Psoas muscle (tissue), 8 donors: ENCODE results near the gene ACVR1. TPM values are rescaled to one million over a fixed set of nuclear protein-coding genes. Genes with fewer than 3 reads are reported as not detected.

Experiments used
- ATAC-seq, 4 donors: fragments of 200-7000 bp; cut with Tn5 transposase; one replicate each; pipeline ENCODE4 v1.9.1; 2020; ENCODE audit warnings: moderate library complexity in 3 of 4, mild to moderate bottlenecking in 2 of 4
- DNase-seq, 2 donors: peaks; one replicate each; pipeline ENCODE4 v3.0.0-alpha.2; 2020
- H3K27ac ChIP-seq: fragments of 200-600 bp; one replicate; pipeline ENCODE4 v1.8.0; 2022
- H3K27me3 ChIP-seq, 3 donors: fragments of 200-600 bp in 1 of 3; one replicate each; pipeline versions ENCODE4 v1.6.1 to v1.8.0; 2013 to 2022; ENCODE audit warnings: low read length in 2 of 3, mild to moderate bottlenecking in 2 of 3, moderate library complexity in 1 of 3; ENCODE audit not compliant: insufficient read depth in 3 of 3
- H3K36me3 ChIP-seq, 2 donors: fragments of 200-600 bp in 1 of 2; one replicate each; pipeline versions ENCODE4 v1.6.1 to v1.8.0; 2013 to 2022; ENCODE audit warnings: low read depth in 1 of 2, mild to moderate bottlenecking in 1 of 2, moderate library complexity in 1 of 2; ENCODE audit not compliant: insufficient read depth in 1 of 2
- H3K4me1 ChIP-seq: fragments of 200-600 bp; one replicate; pipeline ENCODE4 v1.8.0; 2022
- H3K4me3 ChIP-seq: fragments of 200-600 bp; one replicate; pipeline ENCODE4 v1.8.0; 2022; ENCODE audit warnings: mild to moderate bottlenecking
- H3K9me3 ChIP-seq: fragments of 200-600 bp; one replicate; pipeline ENCODE4 v1.8.0; 2022
- WGBS, 3 donors: extraction: QIAGEN DNeasy Blood & Tissue Kit; methylation state at CpG; one replicate each; pipeline versions ENCODE4 v1.1.6 to v1.1.7; 2013; 5-methylcytosine and 5-hydroxymethylcytosine counted together
- intact Hi-C, 2 donors: fragments of 100-400 bp; cut with DNase I; formaldehyde crosslinking; loops; one replicate each; pipeline versions ENCODE4 v1.11.0 to v1.14.2; 2022
- polyA plus RNA-seq, 3 donors: library from polyadenylated mRNA; stranded (reverse); fragments of 200-250 nt; gene quantifications; one replicate each; pipeline ENCODE4 v1.2.3, GENCODE V29; 2013
- total RNA-seq, 4 donors: library from RNA; stranded (reverse); fragmentation: NEBNext Ultra II Directional in 2 of 4; extraction: Animal tissue kit (Norgen Biotek cat#: 25700) in 2 of 4; gene quantifications; one replicate each; pipeline versions ENCODE4 v1.2.1 to v1.2.4, GENCODE V29; 2021 to 2023
- TF ChIP-seq, protein P1 (sequence below): fragments of 200-600 bp; IDR thresholded peaks from one replicate; pipeline ENCODE4 v1.8.0; 2022; ENCODE audit warnings: antibody characterized with exemption
- donor health status: healthy with polysubstance abuse.
- donor health status: DM: no; HTN: no; CAD: no; lungs with moderate emphysema.
- donor health status: Bipolar disorder and iron deficiency.
- donor health status: healthy.
- donor health status: DM: yes; HTN: yes; CAD: no.
- donor health status: DM: no; HTN: no; CAD: no.
- donor health status: DM: no; HTN: no; CAD: no.
- donor health status: DM: yes; HTN: yes; CAD: no.

Gene ACVR1
- total and polyA plus RNA-seq, 7 donors, result 9.5 to 28.0 (median 24.1) TPM

DNA sequence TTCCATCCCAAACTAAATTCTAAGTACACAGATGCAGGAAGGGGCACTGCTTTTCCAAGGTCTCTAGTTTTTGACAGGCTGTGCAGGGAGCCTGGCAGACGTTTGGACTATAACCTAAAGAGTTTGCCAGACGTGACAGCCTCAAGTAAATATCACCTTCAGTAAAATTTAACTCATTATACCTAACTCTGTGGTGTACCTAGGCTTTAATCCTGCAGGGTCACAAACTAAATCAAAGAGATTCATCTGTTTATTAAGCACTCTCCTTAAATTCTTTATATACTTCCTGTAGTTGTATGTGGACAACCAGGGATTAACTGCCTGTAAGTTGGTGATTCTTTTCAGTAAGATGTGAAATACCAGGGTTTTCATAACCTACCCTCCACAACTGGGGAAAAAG, 92.9 kb downstream of the ACVR1 start:
- WGBS, 3 donors, result 17 to 38% (median 23%) methylated on average over 2 of the region's 2 CpGs
- H3K36me3 ChIP-seq, result peaks cover 0 to 20% of the 10 kb centered on the region in 2 donors
- TF ChIP-seq, protein P1, sequence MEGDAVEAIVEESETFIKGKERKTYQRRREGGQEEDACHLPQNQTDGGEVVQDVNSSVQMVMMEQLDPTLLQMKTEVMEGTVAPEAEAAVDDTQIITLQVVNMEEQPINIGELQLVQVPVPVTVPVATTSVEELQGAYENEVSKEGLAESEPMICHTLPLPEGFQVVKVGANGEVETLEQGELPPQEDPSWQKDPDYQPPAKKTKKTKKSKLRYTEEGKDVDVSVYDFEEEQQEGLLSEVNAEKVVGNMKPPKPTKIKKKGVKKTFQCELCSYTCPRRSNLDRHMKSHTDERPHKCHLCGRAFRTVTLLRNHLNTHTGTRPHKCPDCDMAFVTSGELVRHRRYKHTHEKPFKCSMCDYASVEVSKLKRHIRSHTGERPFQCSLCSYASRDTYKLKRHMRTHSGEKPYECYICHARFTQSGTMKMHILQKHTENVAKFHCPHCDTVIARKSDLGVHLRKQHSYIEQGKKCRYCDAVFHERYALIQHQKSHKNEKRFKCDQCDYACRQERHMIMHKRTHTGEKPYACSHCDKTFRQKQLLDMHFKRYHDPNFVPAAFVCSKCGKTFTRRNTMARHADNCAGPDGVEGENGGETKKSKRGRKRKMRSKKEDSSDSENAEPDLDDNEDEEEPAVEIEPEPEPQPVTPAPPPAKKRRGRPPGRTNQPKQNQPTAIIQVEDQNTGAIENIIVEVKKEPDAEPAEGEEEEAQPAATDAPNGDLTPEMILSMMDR, result no peak
- H3K27me3 ChIP-seq, result no peaks in the 10 kb centered on the region
- DNase-seq (no peak), ATAC-seq (no peak)
- peak overlapping the region; percentile 81 for H3K27ac ChIP-seq
- intact Hi-C loops, result loop anchor here (2.0 kb wide), 2 partner anchors 54 to 94 kb away; partner anchors contain the start of gene ACVR1 (in 2 of the 2)
- peaks cover 82% of the 10 kb centered on the region for H3K4me1 ChIP-seq
- H3K4me3 ChIP-seq, result no peak overlapping the region
- H3K9me3 ChIP-seq, result no peaks in the 10 kb centered on the region

DNA sequence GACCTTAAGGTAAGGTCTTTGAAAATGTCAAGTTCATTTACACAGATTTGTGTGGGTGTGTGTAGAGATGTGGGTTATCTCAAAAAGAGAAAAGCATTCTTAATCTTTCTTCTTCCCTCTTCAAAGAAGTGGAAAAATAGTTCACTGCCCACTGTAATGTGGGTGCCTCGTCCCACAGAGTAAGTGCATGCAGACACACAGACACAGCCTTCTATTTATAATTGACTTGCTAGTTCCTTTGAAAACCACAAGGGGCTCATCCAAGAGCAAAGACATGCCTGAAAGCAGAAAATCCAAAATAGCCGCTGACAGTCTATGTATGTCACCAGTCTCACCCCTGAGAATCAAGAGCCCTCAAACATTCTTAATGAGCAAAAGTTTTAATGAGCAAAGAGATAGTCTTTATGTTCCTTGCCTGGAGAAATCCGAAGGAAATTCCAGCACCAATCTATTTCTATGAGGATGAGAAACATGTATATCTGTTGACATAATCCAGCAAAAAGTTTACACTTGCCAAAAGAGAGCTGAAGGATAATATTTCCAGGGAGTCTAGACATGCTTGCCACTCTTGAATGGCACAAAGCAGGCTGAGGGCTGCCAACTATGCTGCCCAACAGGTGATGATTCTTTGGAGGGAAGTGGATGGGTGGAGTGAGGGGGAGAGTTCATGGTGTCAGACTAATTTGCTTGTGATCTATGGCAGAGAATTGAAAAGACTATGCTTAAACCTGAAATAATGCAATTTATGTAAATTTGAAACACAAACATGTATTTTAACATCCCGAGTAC, 93.9 kb downstream of the ACVR1 start:
- H3K27me3 ChIP-seq, result no peaks in the 10 kb centered on the region
- peak overlapping the region; percentile 0 for H3K4me3 ChIP-seq
- no peaks in the 10 kb centered on the region for H3K9me3 ChIP-seq
- peak; percentile 81 to 89 (median 88) for ATAC-seq
- peak overlapping the region; percentile 81 for H3K27ac ChIP-seq
- H3K4me1 ChIP-seq, result peaks cover 72% of the 10 kb centered on the region
- intact Hi-C loops, result loop anchor here (2.0 kb wide), 2 partner anchors 55 to 95 kb away; partner anchors contain the start of gene ACVR1 (in 2 of the 2)
- TF ChIP-seq, protein P1, result peak; percentile 54
- peaks cover 3 to 28% of the 10 kb centered on the region in 2 donors for H3K36me3 ChIP-seq
- 21 to 34% (median 24%) methylated on average over 4 of the region's 4 CpGs for WGBS, 3 donors
- DNase-seq, result peak in 1 of 2 donors; percentile 72

DNA sequence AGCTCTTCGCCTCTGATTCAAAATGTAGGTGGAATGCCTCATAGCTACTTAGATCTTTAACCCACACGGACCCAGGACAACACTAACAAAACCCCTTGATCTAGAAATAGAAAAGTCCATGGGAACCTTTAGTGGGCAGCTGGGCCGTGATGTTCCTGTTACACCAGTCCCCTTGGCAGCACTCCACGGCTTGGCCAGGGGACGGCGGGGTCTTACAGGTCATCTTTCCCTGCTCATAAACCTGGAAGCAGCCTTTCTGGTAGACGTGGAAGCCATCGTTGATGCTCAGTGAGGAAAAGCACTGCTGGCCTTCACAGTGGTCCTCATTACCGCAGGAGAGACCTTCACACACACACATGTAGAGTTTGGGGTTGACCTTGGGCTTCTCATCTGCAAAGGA, 95.9 kb downstream of the ACVR1 start:
- H3K4me1 ChIP-seq, result peaks cover 53% of the 10 kb centered on the region
- WGBS, 3 donors, result 61 to 85% (median 77%) methylated on average over 9 of the region's 9 CpGs
- DNase-seq (no peak), ATAC-seq (no peak)
- H3K36me3 ChIP-seq, result peaks cover 3 to 48% of the 10 kb centered on the region in 2 donors
- peak overlapping the region; percentile 36 for H3K27ac ChIP-seq
- H3K4me3 ChIP-seq, result no peak overlapping the region
- intact Hi-C loops, result no loop called here
- no peaks in the 10 kb centered on the region for H3K9me3 ChIP-seq
- TF ChIP-seq, protein P1, result no peak
- H3K27me3 ChIP-seq, result no peaks in the 10 kb centered on the region

DNA sequence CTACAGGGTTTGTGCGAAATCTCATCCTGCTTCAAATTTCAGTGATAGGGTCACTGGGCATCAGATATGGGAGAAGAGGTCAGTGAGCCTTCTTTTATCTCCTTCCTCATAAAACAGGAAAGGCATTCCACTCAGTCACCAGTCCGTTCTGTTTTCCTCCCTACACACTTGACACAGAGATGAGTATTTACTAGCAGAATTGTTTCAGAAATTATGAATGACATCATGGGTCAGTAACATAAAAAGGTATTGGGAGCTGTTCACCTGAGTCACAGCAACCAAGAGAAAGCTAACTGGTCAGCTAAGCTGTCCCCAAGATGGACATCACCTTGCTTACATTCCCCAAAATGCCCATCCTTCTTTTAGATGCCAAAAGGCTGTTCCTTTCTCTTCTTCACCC, 96.3 kb downstream of the ACVR1 start:
- intact Hi-C loops, result loop anchor here (2.0 to 10.0 kb wide), 2 partner anchors 231 to 275 kb away; no protein-coding TSS in a partner anchor
- WGBS, 3 donors, result 30 to 62% (median 46%) methylated on average over 2 of the region's 2 CpGs

More for the DNA sequence above, 96.3 kb downstream of the ACVR1 start:
- H3K4me1 ChIP-seq, result peaks cover 49% of the 10 kb centered on the region
- H3K4me3 ChIP-seq, result no peak overlapping the region
- H3K27ac ChIP-seq, result peak overlapping the region; percentile 36
- no peaks in the 10 kb centered on the region for H3K9me3 ChIP-seq
- no peak for ATAC-seq
- TF ChIP-seq, protein P1, result no peak
- H3K27me3 ChIP-seq, result no peaks in the 10 kb centered on the region
- no peak for DNase-seq
- H3K36me3 ChIP-seq, result peaks cover 3 to 53% of the 10 kb centered on the region in 2 donors
